ENCODE data around the gene TCFL5. TPM values are rescaled to one million over a fixed set of nuclear protein-coding genes. Genes with fewer than 3 reads are reported as not detected.

TCFL5 gene
- polyA plus RNA-seq (2013), result 6.6 TPM

GRCh38 chr20:62861726-62862336 is at the start of gene TCFL5:
TCFL5 (minus strand) TSS chr20:62861822; CDS start chr20:62861670, 152 bp downstream.
- peak; percentile 74 to 85 (median 81) for DNase-seq
- H3K27me3 ChIP-seq (replicated peaks in 2 of 5; ENCODE audit: control insufficient read depth in 4 of 5, insufficient read depth in 5 of 5, low read length in 4 of 5), result peaks cover 0 to 9% (median 7%) of the 10 kb centered on the region in 5 experiments
- ChIA-PET POLR2A (no interaction called here), CTCF (interaction anchor here (0.8 to 1.0 kb wide), 2 partner anchors 15 to 39 kb away, joined by 3 read pairs; no protein-coding TSS in a partner anchor)
- peak within 1 kb of the TSS; percentile 17 to 78 (median 48) for H3K4me3 ChIP-seq (ENCODE audit: control insufficient read depth in 1 of 7, extremely low read depth in 1 of 7, insufficient read depth in 4 of 7, low read depth in 2 of 7, low read length in 6 of 7)
- no peak within 1 kb of the TSS for H3K27ac ChIP-seq (ENCODE audit: insufficient read depth in 1 of 2, low read depth in 1 of 2, low read length in 2 of 2, poor library complexity in 1 of 2, severe bottlenecking in 2 of 2)
- peaks cover 0 to 35% (median 11%) of the 10 kb centered on the region in 4 experiments for H3K4me1 ChIP-seq (ENCODE audit: control extremely low read depth in 1 of 4, control insufficient read depth in 4 of 4, insufficient read depth in 4 of 4, low read length in 3 of 4)
- H3K9me3 ChIP-seq (ENCODE audit: control extremely low read depth in 1 of 5, control insufficient read depth in 4 of 5, insufficient read depth in 2 of 5, low read depth in 1 of 5, low read length in 4 of 5), result peaks cover 0 to 4% (median 0%) of the 10 kb centered on the region in 5 experiments
- WGBS (ENCODE audit: insufficient coverage), result 21% methylated on average over 28 of the region's 70 CpGs
- peaks cover 1 to 9% (median 4%) of the 10 kb centered on the region in 4 experiments for H3K36me3 ChIP-seq (ENCODE audit: control insufficient read depth in 4 of 4, insufficient read depth in 4 of 4, low read length in 3 of 4)

GRCh38 chr20:62910777-62911497 is 49.3 kb upstream of the TCFL5 start:
- DNase-seq, result no peak
- CTCF ChIA-PET, result interaction anchor here (0.7 to 11.5 kb wide), 6 partner anchors 7 to 43 kb away, joined by 3 to 155 read pairs (median 11); partner anchors contain the start of gene GID8
- H3K27me3 ChIP-seq (replicated peaks in 2 of 5; ENCODE audit: control insufficient read depth in 4 of 5, insufficient read depth in 5 of 5, low read length in 4 of 5), result no peaks in the 10 kb centered on the region
- H3K9me3 ChIP-seq (ENCODE audit: control extremely low read depth in 1 of 5, control insufficient read depth in 4 of 5, insufficient read depth in 2 of 5, low read depth in 1 of 5, low read length in 4 of 5), result no peaks in the 10 kb centered on the region
- H3K36me3 ChIP-seq (ENCODE audit: control insufficient read depth in 4 of 4, insufficient read depth in 4 of 4, low read length in 3 of 4), result peaks cover 9 to 78% (median 58%) of the 10 kb centered on the region in 4 experiments
- peaks cover 0 to 26% (median 13%) of the 10 kb centered on the region in 4 experiments for H3K4me1 ChIP-seq (ENCODE audit: control extremely low read depth in 1 of 4, control insufficient read depth in 4 of 4, insufficient read depth in 4 of 4, low read length in 3 of 4)
- 96% methylated on average over 45 of the region's 45 CpGs for WGBS (ENCODE audit: insufficient coverage)
- POLR2A ChIA-PET, result interaction anchor here (0.6 kb wide), 1 partner anchor 9 kb away, joined by 4 read pairs; no protein-coding TSS in a partner anchor
- no peak overlapping the region for H3K27ac ChIP-seq (ENCODE audit: insufficient read depth in 1 of 2, low read depth in 1 of 2, low read length in 2 of 2, poor library complexity in 1 of 2, severe bottlenecking in 2 of 2)
- H3K4me3 ChIP-seq (ENCODE audit: control insufficient read depth in 1 of 7, extremely low read depth in 1 of 7, insufficient read depth in 4 of 7, low read depth in 2 of 7, low read length in 6 of 7), result no peak overlapping the region

- ChIA-PET POLR2A (interaction anchor here (0.6 kb wide), 1 partner anchor 8 kb away, joined by 4 read pairs; no protein-coding TSS in a partner anchor), CTCF (interaction anchor here (7.7 to 11.5 kb wide), 2 partner anchors 8 to 9 kb away, joined by 89 to 155 read pairs; no protein-coding TSS in a partner anchor)
Measured at GRCh38 chr20:62910217-62910766, 48.7 kb upstream of the TCFL5 start.

GRCh38 chr20:62908971-62909791 is 47.6 kb upstream of the TCFL5 start:
- no peak for DNase-seq
- peaks cover 0 to 10% (median 1%) of the 10 kb centered on the region in 4 experiments for H3K4me1 ChIP-seq (ENCODE audit: control extremely low read depth in 1 of 4, control insufficient read depth in 4 of 4, insufficient read depth in 4 of 4, low read length in 3 of 4)
- ChIA-PET POLR2A (no interaction called here), CTCF (interaction anchor here (1.3 to 7.7 kb wide), 7 partner anchors 9 to 100 kb away, joined by 3 to 89 read pairs (median 14); partner anchors contain the start of gene DIDO1)
- peaks cover 16 to 93% (median 72%) of the 10 kb centered on the region in 4 experiments for H3K36me3 ChIP-seq (ENCODE audit: control insufficient read depth in 4 of 4, insufficient read depth in 4 of 4, low read length in 3 of 4)
- WGBS (ENCODE audit: insufficient coverage), result 97% methylated on average over 14 of the region's 18 CpGs
- H3K27me3 ChIP-seq (replicated peaks in 2 of 5; ENCODE audit: control insufficient read depth in 4 of 5, insufficient read depth in 5 of 5, low read length in 4 of 5), result no peaks in the 10 kb centered on the region
- H3K27ac ChIP-seq (ENCODE audit: insufficient read depth in 1 of 2, low read depth in 1 of 2, low read length in 2 of 2, poor library complexity in 1 of 2, severe bottlenecking in 2 of 2), result no peak overlapping the region
- H3K4me3 ChIP-seq (ENCODE audit: control insufficient read depth in 1 of 7, extremely low read depth in 1 of 7, insufficient read depth in 4 of 7, low read depth in 2 of 7, low read length in 6 of 7), result no peak overlapping the region
- H3K9me3 ChIP-seq (ENCODE audit: control extremely low read depth in 1 of 5, control insufficient read depth in 4 of 5, insufficient read depth in 2 of 5, low read depth in 1 of 5, low read length in 4 of 5), result no peaks in the 10 kb centered on the region

More at GRCh38 chr20:62910217-62910766, 48.7 kb upstream of the TCFL5 start:
- Histone ChIP-seq H3K4me3 (ENCODE audit: control insufficient read depth in 1 of 7, extremely low read depth in 1 of 7, insufficient read depth in 4 of 7, low read depth in 2 of 7, low read length in 6 of 7) (no peak overlapping the region), H3K4me1 (ENCODE audit: control extremely low read depth in 1 of 4, control insufficient read depth in 4 of 4, insufficient read depth in 4 of 4, low read length in 3 of 4) (peaks cover 0 to 21% (median 10%) of the 10 kb centered on the region in 4 experiments), H3K9me3 (ENCODE audit: control extremely low read depth in 1 of 5, control insufficient read depth in 4 of 5, insufficient read depth in 2 of 5, low read depth in 1 of 5, low read length in 4 of 5) (no peaks in the 10 kb centered on the region), H3K36me3 (ENCODE audit: control insufficient read depth in 4 of 4, insufficient read depth in 4 of 4, low read length in 3 of 4) (peaks cover 11 to 84% (median 62%) of the 10 kb centered on the region in 4 experiments), H3K27me3 (replicated peaks in 2 of 5; ENCODE audit: control insufficient read depth in 4 of 5, insufficient read depth in 5 of 5, low read length in 4 of 5) (no peaks in the 10 kb centered on the region), H3K27ac (ENCODE audit: insufficient read depth in 1 of 2, low read depth in 1 of 2, low read length in 2 of 2, poor library complexity in 1 of 2, severe bottlenecking in 2 of 2) (no peak overlapping the region)
- 97% methylated on average over 10 of the region's 11 CpGs for WGBS (ENCODE audit: insufficient coverage)
- DNase-seq, result no peak

GRCh38 chr20:62907384-62908317 is 46.0 kb upstream of the TCFL5 start:
- POLR2A ChIA-PET, result interaction anchor here (0.7 to 1.3 kb wide), 3 partner anchors 11 to 47 kb away, joined by 3 to 7 read pairs (median 5); no protein-coding TSS in a partner anchor
- 75% methylated on average over 16 of the region's 16 CpGs for WGBS (ENCODE audit: insufficient coverage)
- DNase-seq, result peak; percentile 59 to 71 (median 70)
- Histone ChIP-seq H3K9me3 (ENCODE audit: control extremely low read depth in 1 of 5, control insufficient read depth in 4 of 5, insufficient read depth in 2 of 5, low read depth in 1 of 5, low read length in 4 of 5) (no peaks in the 10 kb centered on the region), H3K4me3 (ENCODE audit: control insufficient read depth in 1 of 7, extremely low read depth in 1 of 7, insufficient read depth in 4 of 7, low read depth in 2 of 7, low read length in 6 of 7) (no peak overlapping the region), H3K27me3 (replicated peaks in 2 of 5; ENCODE audit: control insufficient read depth in 4 of 5, insufficient read depth in 5 of 5, low read length in 4 of 5) (no peaks in the 10 kb centered on the region), H3K27ac (ENCODE audit: insufficient read depth in 1 of 2, low read depth in 1 of 2, low read length in 2 of 2, poor library complexity in 1 of 2, severe bottlenecking in 2 of 2) (no peak overlapping the region), H3K36me3 (ENCODE audit: control insufficient read depth in 4 of 4, insufficient read depth in 4 of 4, low read length in 3 of 4) (peaks cover 18 to 99% (median 80%) of the 10 kb centered on the region in 4 experiments), H3K4me1 (ENCODE audit: control extremely low read depth in 1 of 4, control insufficient read depth in 4 of 4, insufficient read depth in 4 of 4, low read length in 3 of 4) (no peaks in the 10 kb centered on the region)
- CTCF ChIA-PET, result interaction anchor here (0.6 to 7.7 kb wide), 22 partner anchors 10 to 544 kb away, joined by 3 to 89 read pairs (median 4); partner anchors contain the start of genes BHLHE23 and DIDO1

Measured in common myeloid progenitor, CD34-positive (primary cell).